GM21717 (cell line): ENCODE results near the gene DEAF1.

Experiments
- ATAC-seq: cut with Tn5 transposase; IDR thresholded peaks from one replicate; pipeline ENCODE4 v1.9.1; 2021; ENCODE audit warnings: mild to moderate bottlenecking, moderate library complexity; ENCODE audit not compliant: unreplicated experiment

DEAF1 gene

GRCh38 chr11:597166-597725, 97.8 kb downstream of the DEAF1 start:
- no peak for ATAC-seq

- no peak for ATAC-seq
These were observed 98.6 kb downstream of the DEAF1 start for GRCh38 chr11:596374-596773.

GRCh38 chr11:595400-595799, 99.6 kb downstream of the DEAF1 start:
- ATAC-seq: no peak
